ENCODE measurements around the gene SAFB. TPM values are rescaled to one million over a fixed set of nuclear protein-coding genes. Genes with fewer than 3 reads are reported as not detected.

Gene SAFB
- total RNA-seq, 1 experiment from 2014 or later = 171 TPM

DNA sequence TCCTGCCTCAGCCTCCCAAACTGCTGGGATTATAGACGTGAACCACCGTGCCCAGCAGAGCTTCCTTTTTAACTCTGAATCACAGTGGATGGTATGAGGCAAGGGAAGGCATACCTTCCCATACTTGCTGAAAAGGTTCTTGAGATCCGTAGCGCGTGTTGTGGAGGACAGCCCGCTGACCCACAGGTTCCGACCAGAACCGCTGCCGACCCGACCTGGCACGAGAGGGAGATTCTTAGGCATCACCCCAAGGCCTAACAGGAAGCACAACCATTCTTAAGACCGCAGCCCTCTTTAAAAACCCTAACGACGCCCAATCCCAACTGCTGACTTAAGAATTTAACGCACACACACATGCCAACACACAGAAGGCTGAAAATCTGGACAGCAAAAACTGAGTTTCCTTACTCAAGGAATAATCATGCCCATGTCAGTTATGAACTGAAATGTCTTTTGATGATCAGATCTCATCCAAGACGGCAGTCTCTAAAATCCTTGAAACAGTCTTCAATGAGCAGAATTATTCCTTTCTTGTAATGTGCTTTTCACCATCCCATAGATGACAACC, 12.9 kb upstream of the SAFB start:
- no peak for TF ChIP-seq EZH2 (IDR thresholded peaks at IDR 0.05; ENCODE audit: borderline replicate concordance, low read depth, low read length, poor library complexity, severe bottlenecking)
- TF ChIP-seq, protein P1, sequence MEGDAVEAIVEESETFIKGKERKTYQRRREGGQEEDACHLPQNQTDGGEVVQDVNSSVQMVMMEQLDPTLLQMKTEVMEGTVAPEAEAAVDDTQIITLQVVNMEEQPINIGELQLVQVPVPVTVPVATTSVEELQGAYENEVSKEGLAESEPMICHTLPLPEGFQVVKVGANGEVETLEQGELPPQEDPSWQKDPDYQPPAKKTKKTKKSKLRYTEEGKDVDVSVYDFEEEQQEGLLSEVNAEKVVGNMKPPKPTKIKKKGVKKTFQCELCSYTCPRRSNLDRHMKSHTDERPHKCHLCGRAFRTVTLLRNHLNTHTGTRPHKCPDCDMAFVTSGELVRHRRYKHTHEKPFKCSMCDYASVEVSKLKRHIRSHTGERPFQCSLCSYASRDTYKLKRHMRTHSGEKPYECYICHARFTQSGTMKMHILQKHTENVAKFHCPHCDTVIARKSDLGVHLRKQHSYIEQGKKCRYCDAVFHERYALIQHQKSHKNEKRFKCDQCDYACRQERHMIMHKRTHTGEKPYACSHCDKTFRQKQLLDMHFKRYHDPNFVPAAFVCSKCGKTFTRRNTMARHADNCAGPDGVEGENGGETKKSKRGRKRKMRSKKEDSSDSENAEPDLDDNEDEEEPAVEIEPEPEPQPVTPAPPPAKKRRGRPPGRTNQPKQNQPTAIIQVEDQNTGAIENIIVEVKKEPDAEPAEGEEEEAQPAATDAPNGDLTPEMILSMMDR (conservative IDR thresholded peaks at IDR 0.05; ENCODE audit: low read depth, low read length) = no peak
- intact Hi-C loops (cut with micrococcal nuclease; ENCODE audit: unreplicated experiment) = no loop called here
- Histone ChIP-seq H3K27ac (ENCODE audit: low read depth, low read length, poor library complexity, severe bottlenecking) (no peak overlapping the region), H3K4me3 (ENCODE audit: low read depth, low read length, poor library complexity, severe bottlenecking) (no peak overlapping the region), H3K36me3 (ENCODE audit: insufficient read depth, low read length, poor library complexity, severe bottlenecking) (peaks cover 87% of the 10 kb centered on the region), H3K9me3 (ENCODE audit: low read depth, low read length, poor library complexity, severe bottlenecking) (no peaks in the 10 kb centered on the region), H3K27me3 (replicated peaks; ENCODE audit: insufficient read depth, low read depth, low read length, poor library complexity) (no peaks in the 10 kb centered on the region), H3K4me1 (ENCODE audit: insufficient read depth, low read length, poor library complexity, severe bottlenecking) (no peaks in the 10 kb centered on the region)
- POLR2A ChIA-PET (ENCODE audit: low non-redundant PET) = interaction anchor here (0.7 kb wide), 1 partner anchor 212 kb away, joined by 7 read pairs; no protein-coding TSS in a partner anchor
- CTCF ChIA-PET = no interaction called here
- DNase-seq (ENCODE audit: low spot score) = no peak
- BruUV-seq (replicated peaks) = no TSS peak

DNA sequence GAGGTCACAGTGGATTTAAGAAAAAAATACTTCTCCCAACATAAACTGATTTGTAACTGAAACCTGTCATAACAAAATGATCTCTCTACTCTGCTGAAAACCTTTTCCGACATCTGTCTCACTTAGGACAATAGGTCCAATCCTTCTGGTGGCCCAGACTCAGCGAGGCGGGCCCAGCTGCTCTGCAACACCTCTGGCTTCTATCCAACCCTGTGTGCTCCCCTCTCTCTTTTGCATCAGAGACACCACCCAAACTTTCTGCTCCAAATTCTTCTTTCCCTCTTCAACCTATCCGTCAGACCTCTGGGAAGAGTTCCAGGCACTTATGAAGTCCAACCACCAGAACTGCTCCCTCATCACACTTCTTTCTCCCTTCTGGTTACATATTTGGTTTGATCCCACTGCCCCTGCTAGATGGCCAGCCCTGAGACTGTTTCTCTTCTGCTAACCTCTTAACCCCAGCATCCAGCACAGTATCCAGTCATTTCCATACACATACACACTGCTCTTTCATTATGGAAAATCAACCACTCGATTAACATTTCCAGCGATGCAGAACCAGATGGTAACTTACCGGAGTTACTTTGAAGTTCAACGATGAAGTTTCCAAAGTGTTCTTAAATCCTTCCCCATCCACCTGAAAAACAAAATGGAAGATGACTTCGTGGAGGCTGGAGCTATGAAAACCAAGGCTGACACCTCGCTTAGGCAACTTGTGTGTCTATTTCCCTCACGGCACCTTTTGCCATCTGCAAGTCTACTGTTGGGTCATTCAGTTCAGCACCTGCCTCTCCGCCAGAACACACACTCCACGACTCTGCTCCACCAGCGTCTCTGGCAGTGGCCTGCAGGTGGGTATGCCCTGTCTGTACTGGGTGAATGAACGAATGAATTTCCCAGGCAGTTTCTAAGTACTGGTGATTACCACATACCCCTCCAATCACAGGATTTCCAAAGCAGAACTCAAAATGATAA, 9.7 kb upstream of the SAFB start:
- Histone ChIP-seq H3K4me3 (ENCODE audit: low read depth, low read length, poor library complexity, severe bottlenecking) (no peak overlapping the region), H3K36me3 (ENCODE audit: insufficient read depth, low read length, poor library complexity, severe bottlenecking) (peaks cover 92% of the 10 kb centered on the region), H3K9me3 (ENCODE audit: low read depth, low read length, poor library complexity, severe bottlenecking) (no peaks in the 10 kb centered on the region), H3K27ac (ENCODE audit: low read depth, low read length, poor library complexity, severe bottlenecking) (no peak overlapping the region), H3K27me3 (replicated peaks; ENCODE audit: insufficient read depth, low read depth, low read length, poor library complexity) (no peaks in the 10 kb centered on the region), H3K4me1 (ENCODE audit: insufficient read depth, low read length, poor library complexity, severe bottlenecking) (no peaks in the 10 kb centered on the region)
- intact Hi-C loops (cut with micrococcal nuclease; ENCODE audit: unreplicated experiment) = no loop called here
- TF ChIP-seq, protein P1 (conservative IDR thresholded peaks at IDR 0.05; ENCODE audit: low read depth, low read length) = no peak
- no peak for TF ChIP-seq EZH2 (IDR thresholded peaks at IDR 0.05; ENCODE audit: borderline replicate concordance, low read depth, low read length, poor library complexity, severe bottlenecking)
- ChIA-PET POLR2A (ENCODE audit: low non-redundant PET) (no interaction called here), CTCF (no interaction called here)
- no peak for DNase-seq (ENCODE audit: low spot score)
- no TSS peak for BruUV-seq (replicated peaks)

DNA sequence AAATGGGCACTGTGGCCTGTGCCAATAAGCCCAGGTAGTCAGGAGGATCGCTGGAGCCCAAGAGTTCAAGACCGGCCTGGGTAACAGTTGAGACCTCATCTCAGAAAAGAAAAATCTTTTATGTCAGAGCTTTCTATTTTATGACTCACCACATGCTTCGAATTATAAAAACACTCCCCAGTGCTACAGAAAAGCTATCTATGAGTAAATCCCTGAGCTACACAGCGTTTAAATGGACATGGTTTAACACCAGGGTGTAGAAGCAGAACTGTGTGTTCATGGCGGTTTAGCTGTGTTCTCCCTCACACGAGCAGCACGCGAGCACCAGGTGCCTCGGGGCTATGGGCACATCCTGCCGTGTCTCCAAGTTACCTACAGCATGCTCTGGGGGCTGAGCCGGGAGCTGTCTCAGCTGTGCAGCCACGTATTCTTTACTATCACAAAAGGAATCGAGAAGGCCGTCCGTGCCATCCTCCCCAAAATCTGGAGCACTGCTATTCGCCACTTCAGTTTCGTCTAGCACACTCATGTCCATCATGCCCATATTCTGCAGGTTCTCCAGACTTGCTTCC, 7.0 kb upstream of the SAFB start:
- ChIA-PET CTCF (no interaction called here), POLR2A (ENCODE audit: low non-redundant PET) (no interaction called here)
- BruUV-seq (replicated peaks) = no TSS peak
- Histone ChIP-seq H3K27ac (ENCODE audit: low read depth, low read length, poor library complexity, severe bottlenecking) (no peak overlapping the region), H3K27me3 (replicated peaks; ENCODE audit: insufficient read depth, low read depth, low read length, poor library complexity) (no peaks in the 10 kb centered on the region), H3K4me1 (ENCODE audit: insufficient read depth, low read length, poor library complexity, severe bottlenecking) (peaks cover 8% of the 10 kb centered on the region), H3K9me3 (ENCODE audit: low read depth, low read length, poor library complexity, severe bottlenecking) (no peaks in the 10 kb centered on the region), H3K4me3 (ENCODE audit: low read depth, low read length, poor library complexity, severe bottlenecking) (no peak overlapping the region), H3K36me3 (ENCODE audit: insufficient read depth, low read length, poor library complexity, severe bottlenecking) (peaks cover 92% of the 10 kb centered on the region)
- intact Hi-C loops (cut with micrococcal nuclease; ENCODE audit: unreplicated experiment) = no loop called here
- TF ChIP-seq, protein P1 (conservative IDR thresholded peaks at IDR 0.05; ENCODE audit: low read depth, low read length) = no peak
- no peak for TF ChIP-seq EZH2 (IDR thresholded peaks at IDR 0.05; ENCODE audit: borderline replicate concordance, low read depth, low read length, poor library complexity, severe bottlenecking)
- no peak for DNase-seq (ENCODE audit: low spot score)

Data from A673 (cell line).